Superior temporal gyrus (tissue), 1 donor: ENCODE data around the gene EXOC6.
"Not testable (repeated sequence)": the region's sequence is repeated elsewhere in the genome, so short reads cannot be mapped to it uniquely, and the experiment has no call there.

ENCODE experiments used
- DNase-seq: peaks from one replicate; pipeline ENCODE4 v3.0.0-alpha.2; 2016; ENCODE audit errors: extremely low spot score

EXOC6 gene

GRCh38 chr10:92938841-92939240 lies 90.5 kb downstream of the EXOC6 start:
- DNase-seq, result no peak

GRCh38 chr10:92942226-92942625 lies 93.9 kb downstream of the EXOC6 start:
- no peak for DNase-seq

DNA sequence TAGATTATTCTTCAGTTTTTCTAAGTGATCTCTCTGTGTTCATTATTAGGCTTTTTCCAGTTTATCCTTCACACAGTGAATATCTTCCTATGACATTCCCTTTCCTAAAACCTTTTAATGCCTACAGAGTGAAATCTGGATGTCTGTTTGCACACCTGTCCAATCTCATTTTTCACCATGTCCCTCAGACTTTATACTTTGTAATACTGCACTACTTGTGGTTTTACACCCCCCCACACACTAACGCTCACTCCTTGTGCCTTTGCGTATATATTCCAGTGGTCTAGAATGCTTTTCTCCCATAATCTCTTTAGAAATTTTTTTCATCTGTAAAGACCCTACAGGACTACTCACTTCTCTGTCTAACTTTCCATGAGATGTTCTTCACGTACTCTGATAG lies 98.2 kb downstream of the EXOC6 start:
- no peak for DNase-seq

GRCh38 chr10:92952573-92952972 lies 104.3 kb downstream of the EXOC6 start:
- DNase-seq, result not testable (repeated sequence)

DNA sequence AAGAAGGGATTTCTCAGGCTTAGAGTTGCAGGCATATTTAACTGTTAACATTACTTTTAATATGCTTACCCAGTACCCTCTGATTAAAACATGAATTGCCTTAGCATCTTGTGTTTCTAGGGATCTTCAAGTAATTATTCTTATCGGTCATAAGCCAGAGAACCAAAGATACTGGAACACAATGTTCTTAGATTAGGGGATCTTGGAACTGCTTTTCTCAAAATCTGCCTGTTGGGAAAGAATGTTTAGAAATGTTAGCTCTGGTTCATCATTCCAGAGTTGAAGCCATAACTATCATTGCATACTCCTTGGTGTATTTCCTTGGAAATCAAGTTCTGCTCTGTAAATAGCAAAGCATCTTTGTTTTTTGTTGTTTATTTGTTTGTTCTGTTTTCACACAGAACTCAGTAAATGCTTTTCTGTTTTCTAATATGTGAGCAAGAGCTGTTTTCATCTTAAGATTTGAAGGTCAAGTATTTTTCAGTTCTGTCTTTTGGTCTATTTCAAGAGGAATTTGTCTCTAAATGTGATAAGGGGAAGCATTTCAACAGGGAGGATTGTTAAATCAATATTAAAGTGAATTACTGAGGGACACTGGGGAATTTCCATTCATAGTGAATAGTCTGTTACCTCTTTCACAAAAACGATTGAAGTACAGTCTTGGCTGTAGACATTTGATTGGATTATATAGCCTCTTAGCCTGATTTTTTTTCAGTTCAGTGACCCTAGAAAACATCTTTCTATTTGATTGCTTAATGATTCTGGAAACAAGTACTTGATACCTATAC lies 109.1 kb downstream of the EXOC6 start:
- DNase-seq, result no peak

DNA sequence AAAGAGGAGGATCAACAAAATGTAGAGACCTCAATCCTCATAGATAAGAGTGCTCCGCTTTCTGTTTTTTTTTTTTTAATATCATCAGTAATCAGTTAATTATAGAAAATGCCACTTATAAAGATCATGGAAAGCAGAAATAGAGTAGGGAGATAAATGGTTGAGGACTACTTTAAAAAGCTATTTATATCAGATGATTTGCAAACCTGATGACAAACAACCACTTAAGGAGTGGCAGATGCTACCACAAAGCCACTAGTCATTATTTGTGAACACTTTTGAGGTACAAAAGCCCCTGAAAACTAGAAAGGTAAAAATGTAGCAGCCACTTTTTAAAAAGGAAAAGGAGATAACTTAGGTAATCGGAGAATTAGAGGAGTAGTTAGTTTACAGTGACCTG lies 113.3 kb downstream of the EXOC6 start:
- DNase-seq, result no peak

GRCh38 chr10:92965314-92965713 lies 117.0 kb downstream of the EXOC6 start:
- DNase-seq, result peak; percentile 68

- no peak for DNase-seq
Observed at GRCh38 chr10:92967641-92968040, 119.3 kb downstream of the EXOC6 start.

GRCh38 chr10:92969151-92969550 lies 120.8 kb downstream of the EXOC6 start:
- no peak for DNase-seq

- no peak for DNase-seq
Observed at GRCh38 chr10:92970301-92971070, 122.2 kb downstream of the EXOC6 start.

DNA sequence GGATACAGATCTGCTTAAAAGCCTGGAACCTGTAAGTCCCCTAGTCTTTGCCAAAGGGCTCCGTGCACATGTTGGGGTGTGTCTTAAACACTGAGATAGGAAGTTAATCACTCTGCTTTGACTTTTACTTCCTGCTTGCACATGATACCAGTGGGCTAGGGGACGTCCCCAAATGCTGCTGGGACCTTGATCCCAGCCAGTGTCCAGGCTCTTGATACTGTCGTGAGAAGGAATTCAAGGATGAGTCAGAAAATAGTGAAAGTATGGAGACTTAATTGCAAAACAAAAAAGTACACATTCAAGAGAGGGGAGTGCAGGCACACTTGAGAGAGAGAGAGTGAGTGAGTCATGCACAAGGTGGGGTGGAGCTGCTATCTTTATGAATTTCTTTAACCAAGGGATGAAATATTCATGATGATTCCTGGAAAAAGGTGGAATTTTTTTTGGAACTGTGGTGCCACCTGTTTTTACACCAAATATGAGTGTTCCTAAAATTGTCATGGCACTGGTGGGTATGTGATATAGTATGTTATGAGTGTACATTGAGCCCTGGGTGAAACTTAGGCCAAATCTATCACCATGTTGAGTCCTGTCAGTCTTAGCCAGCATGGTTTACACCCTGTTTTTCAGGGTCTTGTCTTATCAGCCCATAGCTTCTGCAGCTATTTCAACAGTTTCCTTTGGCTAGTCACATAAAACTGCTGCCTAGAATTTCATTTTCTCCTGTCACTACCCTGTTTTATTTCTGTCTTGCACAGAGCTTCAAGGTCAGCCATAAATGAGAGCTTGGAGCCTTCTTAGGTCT lies 123.9 kb downstream of the EXOC6 start:
- DNase-seq, result no peak

DNA sequence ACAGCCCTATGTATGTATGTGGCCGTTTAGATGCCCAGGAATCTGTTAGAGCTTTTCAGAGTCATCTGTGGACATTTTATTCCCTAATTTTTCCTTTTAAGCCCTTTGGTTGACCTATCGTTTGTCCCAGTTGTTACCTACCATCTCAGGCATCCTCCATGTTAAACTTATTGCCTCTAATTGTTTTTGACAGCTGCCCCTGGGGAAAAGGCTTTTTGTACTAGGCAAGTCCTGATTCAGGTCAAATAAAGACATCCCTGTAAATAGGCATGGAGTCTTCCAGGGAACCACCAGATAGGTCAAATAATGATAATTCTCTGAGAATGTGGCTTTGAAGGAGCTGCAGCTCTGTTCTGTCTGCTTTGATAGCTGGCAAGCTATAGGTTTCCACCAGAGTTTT lies 124.6 kb downstream of the EXOC6 start:
- DNase-seq, result no peak

GRCh38 chr10:92976278-92976677 lies 128.0 kb downstream of the EXOC6 start:
- not testable (repeated sequence) for DNase-seq

DNA sequence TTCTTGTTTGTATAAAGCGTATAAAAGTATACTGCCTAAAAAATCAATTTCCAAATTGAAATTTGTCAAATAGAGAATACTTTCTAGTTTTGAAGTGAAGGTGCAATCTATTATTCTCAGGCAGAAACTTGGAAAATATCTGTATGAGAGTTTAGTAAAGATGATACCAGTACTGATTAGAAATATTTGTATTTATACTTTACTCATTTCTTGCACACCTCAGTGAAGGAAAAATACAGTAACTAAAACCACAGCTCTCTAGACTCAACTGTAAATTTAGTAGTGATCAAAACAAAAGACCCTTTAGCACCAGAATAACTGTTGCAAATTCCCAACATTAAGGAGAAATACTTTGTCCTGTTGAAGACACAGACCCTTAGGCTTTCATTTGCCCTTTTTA lies 140.9 kb downstream of the EXOC6 start:
- DNase-seq, result no peak

GRCh38 chr10:92990615-92991014 lies 142.3 kb downstream of the EXOC6 start:
- no peak for DNase-seq

GRCh38 chr10:92991513-92991912 lies 143.2 kb downstream of the EXOC6 start:
- DNase-seq, result no peak

DNA sequence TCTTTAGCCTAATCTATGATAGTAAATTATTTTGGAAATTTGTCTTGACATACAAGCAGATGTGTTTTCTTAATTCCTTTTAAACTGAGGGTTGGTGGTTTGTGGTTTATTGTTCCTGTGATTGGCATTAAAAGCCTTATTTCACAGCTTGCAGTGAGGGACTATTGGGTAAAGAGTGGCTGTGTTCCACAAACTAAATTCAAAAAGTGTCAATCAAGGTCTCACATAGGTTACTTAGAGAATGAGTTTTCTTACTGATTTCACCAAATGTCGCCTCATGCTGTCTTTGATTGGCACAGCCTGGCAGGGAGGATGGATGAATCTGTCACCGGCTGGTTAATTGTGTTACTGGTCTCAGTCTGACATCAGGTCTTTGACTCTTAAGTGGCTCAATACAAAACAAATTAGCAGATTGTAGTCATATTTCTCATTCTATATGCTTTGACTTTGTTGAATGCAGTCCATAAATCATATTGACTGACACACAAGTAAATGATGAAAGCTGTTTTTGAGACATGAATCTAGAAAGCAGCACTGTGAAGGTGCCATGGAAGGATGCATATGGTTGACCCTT lies 145.5 kb downstream of the EXOC6 start:
- no peak for DNase-seq

DNA sequence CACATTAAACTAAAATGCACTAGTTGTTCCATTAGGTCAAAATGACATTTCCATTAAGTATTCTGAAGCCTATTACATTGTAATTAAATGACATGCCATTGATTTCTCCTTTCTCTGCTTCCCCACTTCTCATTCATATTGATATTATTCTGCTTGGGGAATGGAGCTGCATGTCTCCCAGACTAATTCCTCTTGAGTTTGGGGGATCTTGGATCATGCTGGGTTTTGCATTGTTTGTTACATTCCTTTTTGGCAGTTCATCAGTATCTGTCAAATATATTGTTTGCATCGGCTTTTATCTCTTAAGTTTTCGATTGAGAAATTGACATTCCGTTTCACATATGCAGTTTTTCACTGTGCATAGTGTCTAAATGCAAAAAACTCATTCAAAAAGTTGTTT lies 147.2 kb downstream of the EXOC6 start:
- DNase-seq, result no peak

GRCh38 chr10:92997620-92998019 lies 149.3 kb downstream of the EXOC6 start:
- DNase-seq, result no peak

DNA sequence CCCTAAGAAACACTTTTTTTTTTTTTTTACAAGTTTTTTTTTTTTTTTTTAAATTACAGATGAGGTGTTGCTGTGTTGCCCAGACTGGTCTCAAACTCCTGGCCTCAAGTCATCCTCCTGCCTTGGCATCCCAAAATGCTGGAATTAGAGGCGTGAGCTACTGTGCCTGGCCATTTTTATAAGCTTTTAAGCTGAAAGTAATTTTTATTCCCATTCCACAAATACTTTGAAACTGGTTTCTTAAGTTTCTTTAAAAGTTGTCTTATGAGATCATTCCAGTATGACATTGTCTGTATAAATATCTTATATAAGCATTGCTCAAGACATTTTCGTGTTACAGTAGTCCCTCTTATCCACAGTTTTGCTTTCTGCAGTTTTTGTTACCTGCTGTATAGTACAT lies 150.9 kb downstream of the EXOC6 start:
- no peak for DNase-seq

DNA sequence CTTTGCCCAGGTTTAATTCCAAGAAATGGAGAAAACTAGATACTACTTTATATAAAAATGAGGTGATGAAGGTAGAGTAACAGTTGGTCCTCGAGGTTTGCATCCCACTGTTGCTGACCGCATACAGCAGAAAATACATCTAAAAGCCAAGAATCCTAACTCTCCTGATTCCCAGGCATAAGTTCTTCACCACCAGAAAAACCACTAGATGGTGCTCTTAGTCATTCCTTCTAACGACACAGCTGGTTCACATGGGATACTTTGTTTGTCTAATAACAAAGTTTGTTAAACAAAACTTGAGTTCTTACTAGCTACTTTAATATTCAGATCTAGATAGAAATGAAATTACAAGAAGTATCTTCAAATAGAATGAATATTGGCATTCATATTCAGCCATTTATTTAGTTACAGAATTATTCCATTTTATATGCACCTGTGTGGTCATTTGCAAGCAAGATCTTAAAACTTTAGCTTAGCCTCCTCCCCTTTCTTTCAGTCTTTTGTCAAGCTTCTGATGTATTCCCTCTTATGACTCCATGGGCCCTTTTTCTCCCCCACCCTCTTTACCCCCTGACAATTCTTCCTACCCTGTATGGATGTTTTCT lies 158.2 kb downstream of the EXOC6 start:
- DNase-seq, result peak; percentile 73

GRCh38 chr10:93015722-93016121 lies 167.4 kb downstream of the EXOC6 start:
- no peak for DNase-seq
